HG03060 (cell line): ENCODE data around the gene SORCS2.

Experiments used
- ATAC-seq: cut with Tn5 transposase; IDR thresholded peaks from one replicate; pipeline ENCODE4 v1.9.1; 2021; ENCODE audit warnings: low read depth, moderate number of reproducible peaks; ENCODE audit not compliant: unreplicated experiment

Gene SORCS2

GRCh38 chr4:7717946-7718490 is 525.7 kb downstream of the SORCS2 start:
- no peak for ATAC-seq

- ATAC-seq: no peak
These were observed 527.2 kb downstream of the SORCS2 start for GRCh38 chr4:7719354-7720174.

- ATAC-seq: no peak
These were observed 529.7 kb downstream of the SORCS2 start for GRCh38 chr4:7721984-7722551.

- no peak for ATAC-seq
These were observed 530.5 kb downstream of the SORCS2 start for GRCh38 chr4:7722766-7723387.

GRCh38 chr4:7723625-7724024 is 531.3 kb downstream of the SORCS2 start:
- no peak for ATAC-seq

GRCh38 chr4:7725951-7726350 is 533.6 kb downstream of the SORCS2 start:
- ATAC-seq: no peak

GRCh38 chr4:7726665-7727413 is 534.5 kb downstream of the SORCS2 start:
- no peak for ATAC-seq

GRCh38 chr4:7727749-7728148 is 535.4 kb downstream of the SORCS2 start:
- no peak for ATAC-seq

GRCh38 chr4:7731437-7731836 is 539.1 kb downstream of the SORCS2 start:
- no peak for ATAC-seq

- no peak for ATAC-seq
These were observed 539.9 kb downstream of the SORCS2 start for GRCh38 chr4:7732263-7732662.

GRCh38 chr4:7733201-7733600 is 540.9 kb downstream of the SORCS2 start:
- ATAC-seq: no peak

GRCh38 chr4:7733801-7734650 is 541.7 kb downstream of the SORCS2 start:
- no peak for ATAC-seq

GRCh38 chr4:7734651-7735260 is 542.4 kb downstream of the SORCS2 start:
- ATAC-seq: no peak

GRCh38 chr4:7735395-7735794 is 543.1 kb downstream of the SORCS2 start:
- no peak for ATAC-seq

GRCh38 chr4:7735961-7736360 is 543.6 kb downstream of the SORCS2 start:
- ATAC-seq: no peak

- no peak for ATAC-seq
These were observed 544.3 kb downstream of the SORCS2 start for GRCh38 chr4:7736436-7737267.

- no peak for ATAC-seq
These were observed 544.9 kb downstream of the SORCS2 start for GRCh38 chr4:7737268-7737645.

GRCh38 chr4:7737752-7738457 is 545.6 kb downstream of the SORCS2 start:
- ATAC-seq: no peak
